ELR (cell line): ENCODE measurements around the gene ACBD5.

Experiments used
- DNase-seq: peaks from one replicate; pipeline ENCODE4 v3.0.0-alpha.2; 2015; ENCODE audit warnings: low read depth

ACBD5 gene

GRCh38 chr10:27152687-27153086 lies 87.9 kb downstream of the ACBD5 start:
- DNase-seq: no peak

GRCh38 chr10:27150261-27150660 lies 90.3 kb downstream of the ACBD5 start:
- DNase-seq: no peak

- no peak for DNase-seq
Observed at GRCh38 chr10:27147701-27148100, 92.9 kb downstream of the ACBD5 start.

GRCh38 chr10:27145937-27146336 lies 94.7 kb downstream of the ACBD5 start:
- no peak for DNase-seq
